Endothelial cell of umbilical vein (primary cell): Measurements from ENCODE around the gene DENND4B.

Experiments
- EZH2 ChIP-seq: IDR thresholded peaks from 2 replicates; pipeline ENCODE4 v1.6.1; 2012; ENCODE audit warnings: borderline replicate concordance, low read depth, mild to moderate bottlenecking, moderate library complexity, low read length, inconsistent platforms; ENCODE audit not compliant: severe bottlenecking
- FOS ChIP-seq: IDR thresholded peaks from 2 replicates; pipeline ENCODE4 v1.6.1; 2011; ENCODE audit warnings: mild to moderate bottlenecking, low read length, moderate library complexity, borderline replicate concordance; ENCODE audit not compliant: insufficient read depth
- POLR2A ChIP-seq: IDR thresholded peaks from 2 replicates; pipeline ENCODE4 v1.6.1; 2012; ENCODE audit warnings: low read depth, mild to moderate bottlenecking, control low read depth, low read length
- POLR2AphosphoS5 ChIP-seq: IDR thresholded peaks from 2 replicates; pipeline ENCODE4 v1.6.1; 2012; ENCODE audit warnings: low read depth, mild to moderate bottlenecking, control low read depth, low read length, moderate library complexity; ENCODE audit not compliant: insufficient read depth
- TF ChIP-seq, protein P1 (sequence below), 2 donors: IDR thresholded peaks; 1 replicate in 1 of 2; 2 replicates in 1 of 2; pipeline ENCODE4 v1.5.1; 2011; ENCODE audit warnings: low read length in 2 of 2, mild to moderate bottlenecking in 2 of 2, moderate library complexity in 2 of 2, control low read depth in 1 of 2, inconsistent platforms in 1 of 2, low read depth in 1 of 2; ENCODE audit not compliant: insufficient read depth in 1 of 2; ENCODE audit errors: extremely low read depth in 1 of 2

DNA sequence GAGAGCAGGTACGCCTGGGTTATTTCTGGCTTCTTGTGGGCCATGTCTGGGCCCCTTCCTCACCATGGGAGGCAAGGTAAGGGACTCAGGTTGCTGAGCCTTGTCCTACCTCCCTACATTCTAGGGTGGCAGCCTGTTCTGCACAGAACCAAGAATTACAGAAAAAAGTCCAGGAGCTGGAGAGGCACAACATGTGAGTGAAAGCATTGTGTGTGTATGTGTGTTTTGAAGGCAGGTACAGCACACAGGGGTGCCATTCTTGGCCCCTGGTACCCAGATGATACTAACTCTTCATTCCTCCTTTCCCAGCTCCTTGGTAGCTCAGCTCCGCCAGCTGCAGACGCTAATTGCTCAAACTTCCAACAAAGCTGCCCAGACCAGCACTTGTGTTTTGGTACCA lies 26.6 kb upstream of the DENND4B start:
- TF ChIP-seq FOS (no peak), EZH2 (no peak), POLR2AphosphoS5 (no peak), POLR2A (peak; percentile 34)
- TF ChIP-seq, protein P1, sequence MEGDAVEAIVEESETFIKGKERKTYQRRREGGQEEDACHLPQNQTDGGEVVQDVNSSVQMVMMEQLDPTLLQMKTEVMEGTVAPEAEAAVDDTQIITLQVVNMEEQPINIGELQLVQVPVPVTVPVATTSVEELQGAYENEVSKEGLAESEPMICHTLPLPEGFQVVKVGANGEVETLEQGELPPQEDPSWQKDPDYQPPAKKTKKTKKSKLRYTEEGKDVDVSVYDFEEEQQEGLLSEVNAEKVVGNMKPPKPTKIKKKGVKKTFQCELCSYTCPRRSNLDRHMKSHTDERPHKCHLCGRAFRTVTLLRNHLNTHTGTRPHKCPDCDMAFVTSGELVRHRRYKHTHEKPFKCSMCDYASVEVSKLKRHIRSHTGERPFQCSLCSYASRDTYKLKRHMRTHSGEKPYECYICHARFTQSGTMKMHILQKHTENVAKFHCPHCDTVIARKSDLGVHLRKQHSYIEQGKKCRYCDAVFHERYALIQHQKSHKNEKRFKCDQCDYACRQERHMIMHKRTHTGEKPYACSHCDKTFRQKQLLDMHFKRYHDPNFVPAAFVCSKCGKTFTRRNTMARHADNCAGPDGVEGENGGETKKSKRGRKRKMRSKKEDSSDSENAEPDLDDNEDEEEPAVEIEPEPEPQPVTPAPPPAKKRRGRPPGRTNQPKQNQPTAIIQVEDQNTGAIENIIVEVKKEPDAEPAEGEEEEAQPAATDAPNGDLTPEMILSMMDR (IDR thresholded peaks at IDR 0.05; ENCODE audit: extremely low read depth in 1 of 2, insufficient read depth in 1 of 2, low read depth in 1 of 2, low read length in 2 of 2) = no peak
